ENCODE results near the gene MACROD2. TPM values are rescaled to one million over a fixed set of nuclear protein-coding genes. Genes with fewer than 3 reads are reported as not detected.

Gene MACROD2
- polyA plus RNA-seq, 1 donor = 2.7 TPM

GRCh38 chr20:15419856-15420255 is 1424.5 kb downstream of the MACROD2 start:
- DNase-seq (ENCODE audit: low read depth) = no peak

DNA sequence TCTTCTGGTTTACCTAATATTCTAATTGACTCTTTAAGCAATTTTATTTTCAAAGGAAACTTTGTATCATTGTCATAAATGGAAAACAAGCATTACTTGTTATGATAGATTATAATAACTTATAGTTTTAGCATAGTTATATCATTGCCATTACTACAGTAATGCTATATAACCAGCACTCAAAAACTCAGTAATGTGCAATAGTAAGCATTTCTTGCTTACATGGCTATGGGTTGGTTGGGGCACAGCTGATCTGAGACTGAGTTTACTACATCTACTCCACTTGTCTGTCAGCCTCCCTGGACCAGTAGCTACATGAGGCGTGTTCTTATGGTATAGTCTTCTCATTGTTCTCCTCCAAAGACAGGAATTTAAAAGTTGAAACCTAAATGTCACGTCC is 1427.7 kb downstream of the MACROD2 start:
- DNase-seq (ENCODE audit: low read depth) = no peak

DNA sequence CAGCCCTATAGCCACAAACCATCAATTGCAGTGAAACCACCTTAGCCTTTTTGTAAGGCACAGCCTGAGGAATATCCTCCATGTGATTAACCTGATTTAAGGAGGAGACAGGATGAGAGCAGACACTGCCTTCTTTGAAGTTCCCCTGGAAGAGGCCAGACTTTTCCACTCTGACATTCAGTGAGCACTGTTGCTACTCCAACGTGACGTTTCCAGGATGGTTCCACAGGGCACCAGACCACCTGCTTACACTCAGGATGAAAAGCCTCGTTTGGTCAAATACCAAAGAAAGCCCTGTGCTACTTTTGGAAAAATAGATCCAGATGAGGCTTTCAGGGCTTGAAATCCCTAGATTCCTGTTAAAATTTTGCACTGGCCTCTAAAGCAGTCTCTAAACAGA is 1444.2 kb downstream of the MACROD2 start:
- DNase-seq (ENCODE audit: low read depth) = no peak

DNA sequence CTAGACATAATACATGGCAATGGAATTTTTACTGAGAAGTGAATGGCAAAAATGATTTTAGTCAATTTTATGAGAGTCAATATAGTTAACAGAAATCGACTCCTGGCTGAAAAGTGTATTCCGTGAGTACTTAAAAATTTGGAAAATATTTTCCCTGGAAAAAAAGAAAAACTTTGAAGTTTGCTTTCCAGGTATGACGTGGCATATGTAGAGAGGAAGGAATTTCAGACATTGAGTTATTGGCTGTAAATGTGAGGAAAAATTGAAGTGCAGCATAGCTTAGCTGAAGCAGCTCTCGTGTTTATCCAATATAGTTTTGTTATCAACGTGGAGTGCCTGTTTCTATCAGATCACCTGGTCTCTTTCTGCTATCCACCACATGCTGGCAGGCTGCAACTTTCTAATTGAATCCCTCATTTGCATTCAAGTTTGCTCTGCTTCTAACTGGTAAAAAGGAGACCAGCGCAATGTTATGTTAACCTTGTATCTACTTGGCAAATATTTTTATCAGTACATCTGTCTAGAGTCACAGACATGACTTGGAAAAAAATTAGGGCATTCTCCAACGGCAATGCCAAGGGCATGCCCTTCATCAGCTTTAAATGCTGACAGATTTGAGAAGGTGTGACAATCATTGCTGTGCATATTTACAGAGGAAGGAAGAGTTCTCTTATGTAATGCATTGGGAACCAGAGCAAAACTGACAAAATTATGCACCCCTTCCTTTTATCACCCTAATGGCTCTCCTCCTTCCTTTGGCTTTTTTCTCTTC is 1444.9 kb downstream of the MACROD2 start:
- no peak for DNase-seq (ENCODE audit: low read depth)

GRCh38 chr20:15445056-15445840 is 1449.9 kb downstream of the MACROD2 start:
- DNase-seq (ENCODE audit: low read depth) = no peak

DNA sequence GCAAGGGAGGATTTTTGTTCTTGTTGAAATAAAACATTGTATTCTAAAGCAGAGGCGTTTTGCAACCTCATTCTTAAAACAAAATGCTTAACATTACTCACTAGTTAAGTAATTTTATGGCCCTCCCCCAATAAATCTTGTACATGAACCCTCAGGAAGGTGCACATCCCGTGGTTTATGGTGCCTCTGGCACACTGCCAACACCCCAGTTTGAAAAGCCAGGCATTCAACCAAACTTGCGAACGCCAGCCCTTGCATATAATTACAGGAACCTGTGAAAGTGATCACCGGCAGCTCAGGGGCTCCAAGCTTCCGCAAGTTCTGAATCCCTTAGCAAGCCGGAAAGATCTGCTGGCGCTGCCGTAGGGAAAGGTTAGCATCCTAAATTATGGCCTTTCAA is 1451.1 kb downstream of the MACROD2 start:
- no peak for DNase-seq (ENCODE audit: low read depth)

- DNase-seq (ENCODE audit: low read depth) = no peak
Measured at GRCh38 chr20:15447549-15447948, 1452.2 kb downstream of the MACROD2 start.

GRCh38 chr20:15449061-15449460 is 1453.7 kb downstream of the MACROD2 start:
- no peak for DNase-seq (ENCODE audit: low read depth)

DNA sequence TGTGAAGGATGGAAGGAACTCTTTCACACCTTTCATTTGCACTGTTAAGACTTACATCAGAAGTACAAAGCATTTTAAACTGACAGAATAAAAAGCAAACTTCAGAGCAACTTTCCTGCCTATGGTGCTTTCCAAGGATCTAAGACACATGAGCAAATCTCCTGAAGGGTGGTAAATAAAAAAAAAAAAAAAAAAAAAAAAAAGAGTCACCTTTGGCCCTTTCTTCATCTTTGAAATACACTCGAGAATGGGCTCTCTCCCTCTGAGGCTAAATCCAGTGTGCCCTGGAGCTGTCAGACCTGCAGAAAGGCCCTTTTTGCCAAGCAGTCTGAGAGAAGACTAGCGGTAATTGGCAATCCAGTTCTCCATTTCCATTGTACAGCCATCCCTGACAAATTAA is 1455.9 kb downstream of the MACROD2 start:
- DNase-seq (ENCODE audit: low read depth) = no peak

DNA sequence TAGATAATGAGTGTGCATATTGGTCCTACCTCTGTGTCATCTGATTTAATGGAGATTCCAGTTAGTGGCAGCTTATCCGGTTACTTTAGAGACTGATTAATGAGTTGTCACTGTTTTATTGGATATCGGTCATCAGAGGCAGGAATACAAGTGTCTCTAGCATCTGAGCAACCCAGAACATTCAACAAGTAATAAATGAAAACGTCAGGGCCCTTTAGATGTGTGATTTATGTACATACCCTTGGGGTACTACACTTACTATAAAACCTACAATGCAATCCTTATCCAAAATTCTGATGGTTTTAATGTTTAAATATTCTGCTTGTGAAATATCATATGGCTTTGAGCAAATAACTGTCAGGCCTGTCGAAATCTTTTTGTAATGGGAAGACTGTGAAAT is 1460.0 kb downstream of the MACROD2 start:
- DNase-seq (ENCODE audit: low read depth) = no peak

DNA sequence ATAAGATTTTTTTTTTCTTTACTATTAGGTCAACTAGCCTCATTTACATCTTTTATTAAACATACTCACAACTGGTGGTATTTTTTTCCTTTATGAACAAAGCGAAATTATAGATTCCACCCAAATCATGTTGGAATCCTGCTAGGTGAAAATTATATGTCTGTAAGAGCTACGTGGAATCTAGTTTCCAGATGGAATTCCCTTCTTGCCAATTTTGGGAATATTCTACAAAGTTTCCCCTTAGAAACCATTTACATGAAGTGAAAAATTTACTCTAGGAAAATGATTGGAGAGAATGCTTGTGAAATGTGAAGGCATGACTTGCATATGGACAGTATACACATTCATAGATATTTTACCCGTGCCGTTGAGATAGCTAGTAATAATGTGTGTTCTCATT is 1466.6 kb downstream of the MACROD2 start:
- no peak for DNase-seq (ENCODE audit: low read depth)

GRCh38 chr20:15475483-15475882 is 1480.2 kb downstream of the MACROD2 start:
- DNase-seq (ENCODE audit: low read depth) = no peak

GRCh38 chr20:15476186-15476585 is 1480.9 kb downstream of the MACROD2 start:
- no peak for DNase-seq (ENCODE audit: low read depth)

DNA sequence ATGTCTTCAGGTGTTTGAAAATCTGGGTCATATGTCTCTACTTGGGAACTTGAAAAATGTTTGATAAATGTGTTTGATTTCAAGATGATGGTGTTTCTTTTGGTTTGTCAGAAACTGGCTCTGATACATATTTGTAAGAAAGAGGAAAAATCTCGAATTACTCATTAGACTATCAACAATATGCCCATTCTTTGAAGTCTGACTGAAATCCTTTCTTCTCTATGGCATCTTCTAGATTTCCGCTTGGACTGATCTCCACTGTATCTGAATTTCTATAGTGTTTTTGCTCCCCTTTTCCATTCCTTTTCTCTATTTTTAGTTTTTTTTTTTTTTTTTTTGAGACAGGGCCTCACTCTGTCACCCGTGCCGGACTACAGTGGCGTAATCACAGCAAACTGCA is 1481.5 kb downstream of the MACROD2 start:
- no peak for DNase-seq (ENCODE audit: low read depth)

DNA sequence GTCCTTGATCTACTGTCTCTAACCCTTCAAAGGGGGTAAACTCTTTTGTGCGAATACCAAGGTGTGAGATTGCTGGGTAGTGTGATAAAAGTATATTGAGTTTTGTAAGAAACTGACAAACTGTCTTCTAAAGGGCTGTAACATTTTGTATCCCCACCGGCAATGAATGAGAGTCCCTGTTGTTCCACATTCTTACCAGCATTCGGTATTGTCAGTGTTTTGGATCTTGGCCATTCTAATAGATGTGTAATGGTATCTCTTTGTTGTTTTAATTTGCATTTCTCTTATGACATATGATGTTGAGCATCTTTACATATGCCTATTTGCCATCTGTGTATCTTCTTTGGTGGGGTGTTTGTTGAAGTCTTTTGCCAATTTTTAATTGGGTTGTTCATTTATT is 1487.2 kb downstream of the MACROD2 start:
- no peak for DNase-seq (ENCODE audit: low read depth)

GRCh38 chr20:15485519-15485918 is 1490.2 kb downstream of the MACROD2 start:
- no peak for DNase-seq (ENCODE audit: low read depth)

GRCh38 chr20:15487030-15487429 is 1491.7 kb downstream of the MACROD2 start:
- DNase-seq (ENCODE audit: low read depth) = no peak

DNA sequence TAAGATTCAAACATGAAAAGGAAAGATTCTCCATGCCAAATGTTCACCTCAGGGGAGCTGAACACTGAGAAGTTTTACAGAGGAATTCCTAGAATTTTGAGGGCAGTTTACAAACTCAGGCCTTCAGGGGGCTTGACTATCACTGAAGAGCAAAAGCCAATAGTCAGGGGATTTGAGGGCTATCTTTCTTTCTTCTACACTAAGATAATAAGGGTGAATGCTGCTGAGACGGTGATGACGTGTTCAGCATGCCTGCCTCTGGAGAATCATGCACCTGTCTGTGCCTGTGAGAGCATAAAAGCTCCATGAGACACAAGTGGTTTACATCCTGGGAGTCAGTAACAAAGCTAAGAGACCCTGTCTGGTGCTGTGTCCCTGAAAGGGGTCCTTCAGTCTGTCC is 1492.4 kb downstream of the MACROD2 start:
- DNase-seq (ENCODE audit: low read depth) = no peak

DNA sequence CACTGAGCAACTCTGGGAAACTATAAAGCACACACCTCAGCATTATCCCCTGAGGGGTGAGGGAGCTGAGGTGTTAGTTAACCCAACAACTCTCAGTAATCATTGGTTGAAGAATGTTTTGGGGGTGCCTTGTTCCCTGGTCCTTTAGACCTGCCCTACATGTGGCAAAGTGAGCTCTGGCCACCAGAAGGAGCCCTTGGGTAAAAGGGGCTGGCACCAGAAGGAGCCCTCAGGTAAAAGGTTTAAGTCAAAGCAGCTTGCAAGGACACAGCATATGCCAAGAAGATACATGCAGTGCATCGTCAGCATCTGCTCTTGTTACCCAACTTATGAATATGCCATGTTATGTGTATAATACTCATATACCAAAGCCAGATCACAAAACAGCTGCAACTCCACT is 1496.3 kb downstream of the MACROD2 start:
- no peak for DNase-seq (ENCODE audit: low read depth)

DNA sequence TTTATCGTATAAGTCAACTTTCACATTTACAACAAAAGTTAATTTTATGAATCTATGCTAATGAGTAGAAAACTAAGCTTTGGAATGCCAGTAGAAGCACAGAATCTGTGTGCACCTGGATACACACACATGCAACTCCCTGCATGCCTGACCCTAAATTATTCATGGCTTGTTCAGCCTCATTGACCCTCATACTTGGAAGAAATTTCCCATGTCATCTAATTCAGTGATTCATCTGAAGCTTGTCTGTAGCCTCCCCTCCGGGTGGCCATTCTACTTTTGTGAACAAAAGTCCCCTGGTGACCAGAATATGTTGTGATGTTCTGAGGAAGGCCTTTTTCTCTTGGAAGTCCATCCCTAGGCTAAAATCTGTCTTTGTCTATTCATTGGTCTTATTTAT is 1499.5 kb downstream of the MACROD2 start:
- DNase-seq (ENCODE audit: low read depth) = no peak

DNA sequence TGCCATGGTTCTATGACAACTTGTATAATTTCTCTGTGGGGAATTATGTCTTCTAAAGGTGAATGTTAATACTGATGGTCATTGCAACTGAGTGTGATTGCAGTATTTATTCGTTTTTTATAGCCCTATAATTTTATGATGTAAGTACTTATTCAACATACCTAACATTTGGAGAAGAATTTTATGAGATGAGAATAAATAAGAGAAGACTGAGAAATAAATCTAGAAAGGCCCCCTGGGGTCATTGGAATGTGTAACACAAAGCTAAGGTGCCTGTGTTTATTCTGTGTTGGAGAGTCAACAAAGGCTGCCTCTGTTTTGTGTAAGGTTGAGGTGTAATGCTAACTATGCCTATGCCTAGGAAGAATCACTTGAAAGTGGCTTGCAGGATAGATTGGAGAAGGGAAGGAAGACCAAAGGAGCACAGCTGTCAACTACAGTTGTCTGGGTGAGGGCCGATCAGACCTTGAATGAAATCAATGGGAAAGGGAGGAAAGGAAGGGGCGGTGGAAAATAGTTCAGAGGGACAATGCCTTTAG is 1501.3 kb downstream of the MACROD2 start:
- no peak for DNase-seq (ENCODE audit: low read depth)

GRCh38 chr20:15498926-15499325 is 1503.6 kb downstream of the MACROD2 start:
- no peak for DNase-seq (ENCODE audit: low read depth)

GRCh38 chr20:15506311-15506710 is 1511.0 kb downstream of the MACROD2 start:
- no peak for DNase-seq (ENCODE audit: low read depth)
